SH-SY5Y (cell line): ENCODE data around the gene ZNF556.

Experiments used
- GATA2 ChIP-seq: IDR thresholded peaks from 2 replicates; pipeline ENCODE4 v1.6.1; 2011; ENCODE audit warnings: mild to moderate bottlenecking, low read depth, low read length
- GATA3 ChIP-seq: IDR thresholded peaks from 2 replicates; pipeline ENCODE4 v1.6.1; 2011; ENCODE audit warnings: low read depth, mild to moderate bottlenecking, low read length, moderate library complexity

ZNF556 gene

DNA sequence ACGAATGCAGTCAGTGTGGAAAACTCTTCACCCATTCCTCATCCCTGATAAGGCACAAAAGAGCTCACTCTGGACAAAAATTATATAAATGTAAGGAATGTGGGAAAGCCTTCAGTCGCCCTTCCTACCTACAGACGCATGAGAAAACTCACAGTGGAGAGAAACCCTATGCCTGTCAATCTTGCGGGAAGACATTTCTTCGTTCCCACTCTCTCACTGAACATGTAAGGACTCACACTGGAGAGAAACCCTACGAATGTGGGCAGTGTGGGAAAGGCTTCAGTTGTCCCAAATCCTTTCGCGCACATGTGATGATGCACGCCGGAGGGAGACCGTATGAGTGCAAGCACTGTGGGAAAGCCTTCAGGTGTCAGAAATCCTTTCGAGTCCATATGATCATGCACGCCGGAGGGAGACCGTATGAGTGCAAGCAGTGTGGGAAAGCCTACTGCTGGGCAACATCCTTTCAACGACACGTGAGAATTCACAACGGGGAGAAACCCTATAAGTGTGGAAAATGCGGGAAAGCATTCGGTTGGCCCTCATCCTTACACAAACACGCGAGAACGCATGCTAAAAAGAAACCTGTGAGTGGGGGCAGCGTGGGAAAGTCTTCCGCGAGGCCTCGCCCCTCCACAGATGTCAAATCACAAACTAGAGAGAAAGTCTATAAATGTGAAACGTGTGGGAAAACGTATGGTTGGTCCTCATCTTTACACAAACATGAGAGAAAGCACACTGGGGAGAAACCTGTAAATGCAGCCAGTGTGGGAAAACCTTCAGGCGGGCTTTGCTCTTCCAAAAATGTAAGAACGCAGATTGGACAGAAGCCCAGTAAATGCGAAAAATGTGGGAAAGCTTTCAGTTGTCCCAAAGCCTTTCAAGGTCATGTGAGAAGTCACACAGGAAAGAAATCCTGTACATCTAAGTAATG is 10.5 kb downstream of the ZNF556 start:
- TF ChIP-seq GATA2 (no peak), GATA3 (no peak)

DNA sequence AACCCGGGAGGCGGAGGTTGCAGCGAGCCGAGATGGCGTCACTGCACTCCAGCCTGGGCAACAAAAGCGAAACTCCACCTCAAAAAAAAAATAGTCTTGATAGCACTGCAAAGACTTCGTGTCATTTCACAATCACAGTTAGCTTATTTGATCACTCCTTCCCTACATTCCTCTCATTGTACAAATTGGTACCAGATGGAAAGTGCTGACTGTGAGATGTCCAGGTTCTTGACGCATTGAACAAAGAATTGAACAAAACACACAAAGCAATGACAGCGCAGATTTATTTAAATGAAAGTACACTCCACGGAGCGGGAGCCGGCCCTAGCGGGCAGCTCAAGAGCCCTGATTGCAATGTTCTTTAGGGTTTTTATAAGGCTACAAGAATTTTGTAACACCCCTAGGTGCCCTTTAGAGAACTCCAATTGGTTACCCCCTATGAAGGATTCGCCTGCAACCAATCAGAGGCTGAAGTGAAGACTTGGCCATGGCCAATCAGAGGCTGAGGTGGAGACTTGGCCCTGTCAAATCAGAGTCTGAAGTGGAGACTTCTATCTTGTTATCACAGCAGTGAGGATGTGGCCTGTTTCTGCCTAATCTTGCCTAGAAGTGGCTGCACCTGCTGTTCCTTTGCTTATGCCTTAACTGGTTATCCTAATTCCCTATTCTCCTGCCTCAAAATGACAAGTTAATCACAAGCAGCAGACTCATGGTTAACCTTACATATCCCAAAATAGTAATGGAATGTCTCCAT is 16.7 kb downstream of the ZNF556 start:
- no peak for TF ChIP-seq GATA3
- no peak for TF ChIP-seq GATA2

DNA sequence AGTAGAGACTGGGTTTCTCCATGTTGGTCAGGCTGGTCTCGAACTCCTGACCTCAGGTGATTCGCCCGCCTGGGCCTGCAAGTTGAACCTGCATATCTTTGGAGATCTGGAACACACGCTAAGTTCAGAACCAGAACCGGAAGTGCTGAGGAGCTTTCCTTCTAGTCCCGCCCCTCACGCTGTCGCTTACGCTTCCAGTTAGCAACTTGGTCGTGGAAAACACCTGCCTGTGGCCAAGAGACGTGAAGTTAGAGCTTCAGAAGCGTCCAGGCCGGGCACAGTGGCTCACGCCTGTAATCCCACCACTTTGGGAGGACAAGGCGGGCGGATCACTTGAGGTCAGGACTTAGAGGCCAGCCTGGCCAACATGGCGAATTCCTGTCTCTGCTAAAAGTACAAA is 18.6 kb downstream of the ZNF556 start:
- TF ChIP-seq GATA3, result no peak
- no peak for TF ChIP-seq GATA2

DNA sequence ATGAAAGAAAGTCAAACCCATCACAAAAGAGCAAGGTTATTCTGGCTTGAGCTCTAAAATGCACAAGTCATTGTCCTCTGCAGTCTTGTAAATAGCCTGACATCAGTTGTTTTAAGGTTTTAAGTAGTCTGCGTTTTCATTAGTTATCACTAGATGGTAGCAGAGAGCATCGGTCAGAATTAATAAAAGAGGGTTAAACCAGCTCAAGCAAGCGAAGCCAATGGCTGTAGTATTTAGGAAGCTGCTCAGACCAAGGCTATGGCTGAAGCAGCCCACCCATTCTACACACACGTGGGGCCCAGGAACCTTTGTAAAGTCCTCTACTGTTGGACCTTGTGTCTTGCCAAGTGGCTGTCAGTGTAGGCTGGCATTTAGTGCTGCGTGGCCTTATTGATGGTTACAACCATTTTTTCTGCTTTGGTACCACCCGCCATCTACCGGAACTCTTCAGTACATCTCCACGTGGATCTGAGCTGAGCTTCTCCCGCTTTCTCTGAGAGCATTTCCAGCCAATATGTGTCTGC is 20.3 kb downstream of the ZNF556 start:
- no peak for TF ChIP-seq GATA3
- TF ChIP-seq GATA2, result no peak

DNA sequence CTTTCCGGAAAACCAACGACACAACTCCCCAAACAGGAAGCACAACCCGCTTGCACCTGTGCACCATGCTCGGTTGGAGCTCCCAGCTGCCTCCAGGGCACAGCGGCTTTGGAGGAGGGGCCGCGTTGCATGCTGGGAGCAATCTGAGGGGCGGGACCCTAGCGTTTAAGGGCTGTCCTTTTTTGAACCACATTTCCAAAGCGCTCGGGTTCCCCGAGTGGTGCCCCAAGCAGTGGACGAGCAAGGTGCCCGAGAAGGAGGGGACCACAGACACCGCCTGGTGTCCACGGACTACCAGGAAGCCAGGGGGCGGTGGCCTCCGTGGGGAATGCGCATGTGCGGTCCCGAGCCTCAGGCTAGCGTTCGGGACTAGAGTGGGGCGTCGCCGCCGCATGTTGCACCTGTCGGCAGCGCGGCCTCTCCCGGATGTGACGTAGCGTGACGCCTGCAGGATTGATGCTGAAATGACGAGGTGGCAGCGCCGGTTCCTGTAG is 21.6 kb downstream of the ZNF556 start:
- TF ChIP-seq GATA3 (no peak), GATA2 (no peak)

DNA sequence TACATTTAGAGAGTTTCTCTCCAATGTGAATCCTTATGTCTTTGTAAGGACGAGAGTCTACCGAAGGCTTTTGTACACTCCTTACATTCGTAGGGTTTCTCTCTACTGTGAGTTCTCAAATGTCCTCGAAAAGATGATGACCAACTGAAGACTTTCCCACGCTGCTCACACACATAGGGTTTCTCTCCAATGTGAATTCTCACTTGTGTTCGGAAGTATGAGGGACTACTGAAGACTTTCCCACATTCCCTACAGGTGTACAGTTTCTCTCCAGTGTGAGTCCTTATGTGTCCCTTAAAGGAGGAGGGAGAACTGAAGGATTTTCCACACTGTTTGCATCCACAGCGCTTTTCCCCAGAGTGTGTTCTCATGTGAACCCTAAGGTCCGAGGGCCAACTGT is 29.6 kb downstream of the ZNF556 start:
- no peak for TF ChIP-seq GATA3
- no peak for TF ChIP-seq GATA2

DNA sequence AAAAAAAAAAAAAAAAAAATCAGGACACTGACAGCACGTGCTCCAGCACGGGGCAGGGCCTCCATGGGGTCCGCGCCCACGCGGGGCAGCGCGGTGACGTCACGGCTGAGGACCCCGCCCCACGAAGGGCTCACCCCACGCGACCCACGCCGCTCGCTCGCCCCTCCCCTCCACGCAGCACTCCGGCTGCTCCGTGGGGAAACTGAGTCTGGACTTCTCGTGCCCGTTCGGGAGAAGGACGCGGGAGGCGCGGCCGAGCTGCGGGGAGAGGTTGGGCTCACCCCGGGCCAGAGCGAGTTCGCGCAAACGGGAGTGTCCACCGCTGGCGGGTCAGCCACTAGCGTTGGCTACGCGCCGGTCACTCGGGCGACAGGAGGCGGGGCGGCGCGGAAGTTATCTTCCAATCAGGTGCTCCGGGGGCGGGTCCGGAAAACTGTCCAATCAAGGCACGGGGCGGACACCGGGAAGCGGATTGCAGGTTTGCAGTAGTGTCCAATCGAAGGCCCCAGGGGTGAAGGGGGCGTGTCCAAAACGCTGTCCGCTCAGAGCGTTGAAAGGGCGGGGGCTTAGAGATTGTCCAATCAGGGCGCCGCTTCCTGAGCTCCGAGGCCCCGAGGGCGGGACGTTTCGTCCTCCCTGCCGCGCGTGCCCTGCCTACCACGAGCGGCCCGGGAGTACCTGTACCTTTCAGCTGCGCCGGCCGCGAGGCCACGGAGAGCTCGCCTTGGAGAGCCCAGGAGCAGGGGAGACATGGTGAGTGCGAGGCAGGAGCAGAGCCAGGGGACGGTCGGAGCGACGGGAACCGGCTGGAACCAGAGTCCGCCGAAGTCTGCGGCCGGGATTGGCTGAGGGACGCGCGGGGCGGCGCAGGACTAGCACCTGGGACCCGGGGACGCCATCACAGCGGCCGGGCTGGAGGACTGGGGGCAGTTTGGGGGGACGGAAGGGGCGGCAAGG is 33.4 kb downstream of the ZNF556 start, which contains the start of gene ZNF57:
ZNF57 (plus strand) TSS at position 633 of the 957 bp plus-strand sequence; CDS start at position 751, 118 bp downstream.
- TF ChIP-seq GATA3 (no peak), GATA2 (peak; percentile 47; the same call in 1 of the 2 replicates)

DNA sequence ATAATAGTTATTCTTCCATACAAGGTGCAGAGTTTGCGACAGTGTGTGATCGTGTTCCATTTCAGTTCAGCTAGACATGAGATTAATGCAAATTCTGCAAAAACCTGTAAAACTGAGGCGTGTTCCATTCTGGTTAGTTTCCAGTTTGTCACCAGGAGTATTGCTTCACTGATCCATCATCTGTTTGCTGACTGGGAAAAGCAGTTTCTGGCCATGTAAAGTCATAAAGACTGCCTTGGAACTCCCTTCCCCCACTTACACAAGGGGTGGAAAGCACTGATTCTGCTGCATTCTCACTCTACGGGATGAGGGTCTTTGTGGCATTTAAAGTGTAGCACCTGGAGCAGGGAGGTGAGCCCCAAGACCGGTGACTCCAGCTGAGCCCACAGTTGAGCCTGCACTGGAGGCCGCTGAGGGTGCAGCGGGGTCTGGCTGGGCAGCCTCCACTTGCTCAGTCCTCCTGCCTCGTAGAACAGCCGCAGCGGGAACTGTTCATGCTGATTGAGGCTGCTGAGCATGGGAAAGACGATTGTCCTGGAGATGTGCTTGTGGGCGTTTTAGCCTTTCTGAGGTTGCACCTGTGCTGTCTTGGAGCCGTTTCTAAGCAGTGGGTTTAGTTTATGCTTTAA is 35.6 kb downstream of the ZNF556 start:
- no peak for TF ChIP-seq GATA2

DNA sequence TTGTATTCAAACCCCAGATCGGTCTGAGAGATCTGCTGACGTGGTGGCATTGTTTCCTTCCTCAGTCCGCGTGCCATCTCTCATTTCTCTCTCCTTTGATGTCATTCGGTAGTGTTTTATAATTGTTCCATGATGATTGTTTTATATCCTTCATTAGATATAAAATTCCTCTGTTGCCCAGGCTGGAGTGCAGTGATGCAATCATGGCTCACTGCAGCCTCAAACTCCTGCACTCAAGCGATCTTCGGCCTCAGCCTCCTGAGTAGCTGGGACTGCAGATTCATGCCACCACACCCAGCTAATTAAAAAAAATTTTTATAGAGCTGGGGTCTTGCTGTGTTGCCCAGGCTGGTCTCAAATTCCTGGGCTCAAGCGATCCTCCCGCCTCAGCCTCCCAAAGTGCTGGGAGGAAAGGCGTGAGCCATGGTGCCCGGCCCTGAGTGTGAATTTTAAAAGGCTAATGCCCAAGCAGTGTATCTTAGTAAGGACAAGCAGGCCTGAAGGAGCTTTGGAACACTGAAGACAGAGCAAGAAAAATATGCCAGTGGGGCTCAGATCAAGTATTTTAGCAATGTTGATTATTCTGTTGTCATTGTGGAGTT is 38.9 kb downstream of the ZNF556 start:
- TF ChIP-seq GATA2, result no peak
- no peak for TF ChIP-seq GATA3

DNA sequence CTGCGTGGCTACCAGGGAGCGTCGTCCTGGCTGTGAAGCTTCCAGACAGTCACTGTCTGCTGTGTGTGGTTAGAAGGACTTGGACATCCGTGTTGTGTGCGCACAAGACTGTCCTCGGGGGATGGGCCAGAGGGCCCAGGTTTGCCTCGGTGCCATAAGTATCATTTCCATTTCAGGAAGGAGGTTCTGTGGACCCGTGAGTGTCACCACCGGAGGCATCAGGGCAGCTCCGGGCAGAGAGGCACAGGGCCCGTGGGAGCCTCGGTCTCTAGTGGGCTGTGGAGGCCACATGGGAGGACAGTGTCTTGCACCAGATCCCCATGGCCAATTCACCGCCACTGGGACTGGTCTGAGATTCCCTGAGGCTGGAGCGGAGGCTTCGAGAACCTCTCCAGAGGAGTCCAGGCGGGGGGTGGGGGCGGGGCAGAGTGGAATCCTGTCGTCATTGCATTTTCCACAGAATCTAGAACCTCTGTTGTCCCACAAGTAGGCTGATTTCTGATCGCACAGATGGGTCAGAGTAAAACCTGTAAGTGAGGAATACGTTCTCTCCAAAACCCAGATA is 39.6 kb downstream of the ZNF556 start:
- TF ChIP-seq GATA3 (no peak), GATA2 (no peak)

DNA sequence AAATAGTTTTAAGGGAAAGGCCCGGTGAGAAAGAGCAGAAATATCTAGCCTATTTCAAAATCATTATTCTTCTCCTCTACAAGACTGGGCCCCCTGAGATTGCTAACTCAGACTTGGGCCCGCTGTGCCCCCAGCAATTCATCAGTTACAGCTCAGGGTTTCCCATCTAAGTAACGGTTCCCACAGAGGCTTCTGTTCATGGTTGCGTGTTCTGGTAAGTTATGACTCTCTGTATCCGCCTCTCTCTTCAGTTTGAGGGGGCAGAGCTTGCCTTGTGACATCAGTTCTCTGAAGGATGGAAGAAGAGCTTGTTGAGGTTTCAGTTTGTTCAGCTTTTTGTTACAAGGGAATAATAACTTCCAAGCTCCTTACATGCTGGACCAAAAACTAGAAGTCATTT is 45.2 kb downstream of the ZNF556 start:
- no peak for TF ChIP-seq GATA2
- TF ChIP-seq GATA3, result no peak

DNA sequence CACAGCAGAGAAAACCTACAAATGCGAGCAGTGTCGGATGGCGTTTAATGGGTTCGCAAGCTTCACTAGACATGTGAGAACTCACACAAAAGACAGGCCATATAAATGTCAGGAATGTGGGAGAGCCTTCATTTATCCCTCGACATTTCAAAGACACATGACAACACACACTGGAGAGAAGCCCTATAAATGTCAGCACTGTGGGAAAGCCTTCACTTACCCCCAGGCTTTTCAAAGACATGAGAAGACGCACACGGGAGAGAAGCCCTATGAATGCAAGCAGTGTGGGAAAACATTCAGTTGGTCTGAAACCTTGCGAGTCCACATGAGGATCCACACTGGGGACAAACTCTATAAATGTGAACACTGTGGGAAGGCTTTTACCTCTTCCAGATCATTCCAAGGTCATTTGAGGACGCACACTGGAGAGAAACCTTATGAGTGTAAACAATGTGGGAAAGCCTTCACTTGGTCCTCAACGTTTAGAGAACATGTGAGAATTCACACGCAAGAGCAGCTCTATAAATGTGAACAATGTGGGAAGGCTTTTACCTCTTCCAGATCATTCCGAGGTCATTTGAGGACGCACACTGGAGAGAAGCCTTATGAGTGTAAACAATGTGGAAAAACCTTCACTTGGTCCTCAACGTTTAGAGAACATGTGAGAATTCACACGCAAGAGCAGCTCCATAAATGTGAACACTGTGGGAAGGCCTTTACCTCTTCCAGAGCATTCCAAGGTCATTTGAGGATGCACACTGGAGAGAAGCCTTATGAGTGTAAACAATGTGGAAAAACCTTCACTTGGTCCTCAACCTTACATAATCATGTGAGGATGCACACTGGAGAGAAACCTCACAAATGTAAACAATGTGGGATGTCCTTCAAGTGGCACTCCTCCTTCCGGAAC is 50.4 kb downstream of the ZNF556 start:
- no peak for TF ChIP-seq GATA3
- TF ChIP-seq GATA2, result no peak
